HEK293 (cell line): ENCODE results near the gene TRIM26.

Experiments
- BCL11B ChIP-seq: fragments of 450-650 bp; formaldehyde crosslinking; IDR thresholded peaks from 2 replicates; pipeline ENCODE4 v1.5.1; 2016; ENCODE audit warnings: low read depth, missing biosample characterization, missing genetic modification characterization
- GLIS1 ChIP-seq: fragments of 450-650 bp; formaldehyde crosslinking; IDR thresholded peaks from 2 replicates; pipeline ENCODE4 v1.5.1; 2016; ENCODE audit warnings: missing biosample characterization, missing genetic modification characterization
- OSR2 ChIP-seq: fragments of 450-650 bp; formaldehyde crosslinking; IDR thresholded peaks from 2 replicates; pipeline ENCODE4 v1.5.1; 2016; ENCODE audit warnings: missing biosample characterization, missing genetic modification characterization
- REPIN1 ChIP-seq: fragments of 450-650 bp; formaldehyde crosslinking; IDR thresholded peaks from 2 replicates; pipeline ENCODE4 v1.5.1; 2017; ENCODE audit warnings: missing biosample characterization, missing genetic modification characterization, low read depth
- TCF7L2 ChIP-seq: IDR thresholded peaks from 2 replicates; pipeline ENCODE4 v1.6.1; 2011; ENCODE audit warnings: low read depth, mild to moderate bottlenecking, inconsistent platforms, low read length, moderate library complexity, borderline replicate concordance
- TRIM28 ChIP-seq: IDR thresholded peaks from 2 replicates; pipeline ENCODE4 v1.6.1; 2011; ENCODE audit warnings: low read length, control low read depth, borderline replicate concordance
- ZBTB48 ChIP-seq: fragments of 450-650 bp; formaldehyde crosslinking; IDR thresholded peaks from 2 replicates; pipeline ENCODE4 v1.5.1; 2016; ENCODE audit warnings: missing biosample characterization, missing genetic modification characterization
- ZFHX2 ChIP-seq: fragments of 450-650 bp; formaldehyde crosslinking; conservative IDR thresholded peaks from 2 replicates; pipeline ENCODE4 v1.5.1; 2016; ENCODE audit warnings: missing biosample characterization, missing genetic modification characterization
- ZFP69B ChIP-seq: fragments of 450-650 bp; formaldehyde crosslinking; IDR thresholded peaks from 2 replicates; pipeline ENCODE4 v1.5.1; 2016; ENCODE audit warnings: missing biosample characterization, missing genetic modification characterization
- ZNF202 ChIP-seq: fragments of 450-650 bp; formaldehyde crosslinking; IDR thresholded peaks from 2 replicates; pipeline ENCODE4 v1.5.1; 2016; ENCODE audit warnings: missing biosample characterization, missing genetic modification characterization, borderline replicate concordance
- ZNF274 ChIP-seq, 2 experiments: fragments of 200-500 bp in 1 of 2; fragments of 450-650 bp in 1 of 2; sonication (Bioruptor generic) in 1 of 2; formaldehyde crosslinking in 1 of 2; IDR thresholded peaks; 2 replicates each; pipeline versions ENCODE4 v1.5.1 to v1.6.1; 2014 to 2016; ENCODE audit warnings: borderline replicate concordance in 1 of 2, inconsistent platforms in 1 of 2, low read length in 1 of 2, missing biosample characterization in 1 of 2, missing genetic modification characterization in 1 of 2
- ZNF280D ChIP-seq: fragments of 450-650 bp; formaldehyde crosslinking; IDR thresholded peaks from 2 replicates; pipeline ENCODE4 v1.5.1; 2016; ENCODE audit warnings: missing biosample characterization, missing genetic modification characterization
- ZNF335 ChIP-seq: fragments of 450-650 bp; formaldehyde crosslinking; conservative IDR thresholded peaks from 2 replicates; pipeline ENCODE4 v1.5.1; 2016; ENCODE audit warnings: missing biosample characterization, missing genetic modification characterization
- ZNF362 ChIP-seq: fragments of 450-650 bp; formaldehyde crosslinking; IDR thresholded peaks from 2 replicates; pipeline ENCODE4 v1.5.1; 2016; ENCODE audit warnings: missing biosample characterization, missing genetic modification characterization
- ZNF433 ChIP-seq: fragments of 450-650 bp; formaldehyde crosslinking; IDR thresholded peaks from 2 replicates; pipeline ENCODE4 v1.5.1; 2016; ENCODE audit warnings: missing biosample characterization, missing genetic modification characterization, low read depth
- ZNF473 ChIP-seq: fragments of 450-650 bp; formaldehyde crosslinking; IDR thresholded peaks from 2 replicates; pipeline ENCODE4 v1.5.1; 2017; ENCODE audit warnings: missing biosample characterization, missing genetic modification characterization
- ZNF548 ChIP-seq: fragments of 450-650 bp; formaldehyde crosslinking; IDR thresholded peaks from 2 replicates; pipeline ENCODE4 v1.5.1; 2016; ENCODE audit warnings: missing biosample characterization, missing genetic modification characterization
- ZNF555 ChIP-seq: fragments of 450-650 bp; formaldehyde crosslinking; conservative IDR thresholded peaks from 2 replicates; pipeline ENCODE4 v1.5.1; 2017; ENCODE audit warnings: missing biosample characterization, mild to moderate bottlenecking, missing genetic modification characterization, inconsistent platforms
- ZNF600 ChIP-seq: fragments of 450-650 bp; formaldehyde crosslinking; IDR thresholded peaks from 2 replicates; pipeline ENCODE4 v1.5.1; 2016; ENCODE audit warnings: missing biosample characterization, missing genetic modification characterization
- ZNF658 ChIP-seq: fragments of 450-650 bp; formaldehyde crosslinking; IDR thresholded peaks from 2 replicates; pipeline ENCODE4; 2016; ENCODE audit warnings: missing biosample characterization, missing genetic modification characterization
- ZNF660 ChIP-seq: fragments of 450-650 bp; IDR thresholded peaks from 2 replicates; pipeline ENCODE4 v1.5.1; 2018; ENCODE audit warnings: missing biosample characterization, mild to moderate bottlenecking, missing genetic modification characterization
- ZNF768 ChIP-seq: fragments of 450-650 bp; formaldehyde crosslinking; IDR thresholded peaks from 2 replicates; pipeline ENCODE4 v1.5.1; 2018; ENCODE audit warnings: missing biosample characterization, mild to moderate bottlenecking, missing genetic modification characterization
- ZNF777 ChIP-seq: fragments of 450-650 bp; formaldehyde crosslinking; IDR thresholded peaks from 2 replicates; pipeline ENCODE4 v1.5.1; 2017; ENCODE audit warnings: missing biosample characterization, missing genetic modification characterization, borderline replicate concordance
- ZNF837 ChIP-seq: fragments of 450-650 bp; formaldehyde crosslinking; IDR thresholded peaks from 2 replicates; pipeline ENCODE4 v1.5.1; 2016; ENCODE audit warnings: missing biosample characterization, missing genetic modification characterization
- ZSCAN4 ChIP-seq: fragments of 450-650 bp; formaldehyde crosslinking; IDR thresholded peaks from 2 replicates; pipeline ENCODE4 v1.5.1; 2017; ENCODE audit warnings: missing biosample characterization, missing genetic modification characterization
- TF ChIP-seq, protein P1 (sequence below): fragments of 450-650 bp; formaldehyde crosslinking; IDR thresholded peaks from 2 replicates; pipeline ENCODE4 v1.5.1; 2016; ENCODE audit warnings: missing biosample characterization, missing genetic modification characterization
- TF ChIP-seq, protein P2 (sequence below): fragments of 450-650 bp; IDR thresholded peaks from 2 replicates; pipeline ENCODE4 v1.5.1; 2018; ENCODE audit warnings: missing biosample characterization, missing genetic modification characterization

The TRIM26 gene

DNA sequence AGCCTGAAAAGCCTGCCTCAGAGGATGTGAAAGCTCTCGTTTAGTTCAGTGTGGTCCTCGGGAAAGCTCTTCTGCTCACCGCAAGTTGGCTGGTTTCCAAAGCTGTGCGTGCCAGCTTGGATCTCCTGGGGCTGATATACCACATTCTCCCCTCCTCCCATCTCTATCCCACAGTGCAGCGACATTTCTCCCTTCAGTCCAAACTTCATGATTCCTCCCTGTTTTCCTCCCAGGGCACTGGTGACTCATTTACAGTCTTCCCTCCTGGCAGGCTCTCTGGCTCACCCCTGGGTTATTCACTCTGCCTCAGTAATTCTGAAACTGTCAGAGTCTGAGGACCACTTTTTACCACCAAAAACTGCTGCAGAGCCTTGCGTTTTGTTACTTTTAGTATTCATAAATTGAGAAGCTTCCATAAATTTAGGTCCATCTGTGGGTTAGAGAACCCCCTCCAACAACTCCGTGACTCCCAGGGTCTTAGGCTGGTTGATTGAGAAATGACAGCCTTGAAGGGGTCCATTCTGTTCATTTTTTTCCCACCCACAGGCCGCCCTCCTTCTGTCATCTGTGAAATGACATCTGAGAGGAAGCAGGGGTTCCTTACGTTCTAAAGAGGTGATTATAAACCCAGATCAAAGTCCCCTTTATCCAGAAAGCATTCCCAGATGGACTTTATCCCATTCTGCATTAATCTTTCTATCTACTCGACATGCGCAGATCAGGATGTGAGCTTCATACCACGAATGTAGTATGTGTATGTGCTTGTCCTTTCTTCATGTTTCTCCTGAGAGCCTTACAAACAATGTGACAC lies 58.3 kb downstream of the TRIM26 start (continued):
- TF ChIP-seq TRIM28 (no peak), ZFHX2 (no peak), ZNF777 (tag by site-specific recombination) (no peak), OSR2 (tag by site-specific recombination) (0 out of 2 replicates have a peak, but pooled peaks have one; percentile 32), ZNF837 (tag by site-specific recombination) (no peak), TCF7L2 (no peak), ZNF362 (tag by site-specific recombination) (no peak), ZNF433 (tag by site-specific recombination) (no peak), GLIS1 (tag by site-specific recombination) (peak; percentile 95), ZNF658 (no peak), ZNF768 (tag by site-specific recombination) (no peak), ZNF548 (tag by site-specific recombination) (no peak), REPIN1 (tag by site-specific recombination) (no peak), ZNF660 (tag by site-specific recombination) (peak; percentile 94), ZNF600 (tag by site-specific recombination) (peak; percentile 64), ZNF202 (no peak), ZNF473 (tag by site-specific recombination) (no peak), ZBTB48 (tag by site-specific recombination) (peak; percentile 55; the same call in 1 of the 2 replicates), ZNF280D (tag by site-specific recombination) (no peak), ZNF335 (tag by site-specific recombination) (peak; percentile 67), BCL11B (tag by site-specific recombination) (peak; percentile 80; the same call in 1 of the 2 replicates), ZNF555 (tag by site-specific recombination) (no peak), ZFP69B (peak; percentile 79; the same call in 1 of the 2 replicates), ZNF274 (IDR thresholded peaks at IDR 0.05; ENCODE audit: low read length) (no peak), ZNF274 (tag by site-specific recombination; IDR thresholded peaks at IDR 0.05; ENCODE audit: borderline replicate concordance) (no peak), ZSCAN4 (tag by site-specific recombination) (no peak)
- TF ChIP-seq, protein P1, sequence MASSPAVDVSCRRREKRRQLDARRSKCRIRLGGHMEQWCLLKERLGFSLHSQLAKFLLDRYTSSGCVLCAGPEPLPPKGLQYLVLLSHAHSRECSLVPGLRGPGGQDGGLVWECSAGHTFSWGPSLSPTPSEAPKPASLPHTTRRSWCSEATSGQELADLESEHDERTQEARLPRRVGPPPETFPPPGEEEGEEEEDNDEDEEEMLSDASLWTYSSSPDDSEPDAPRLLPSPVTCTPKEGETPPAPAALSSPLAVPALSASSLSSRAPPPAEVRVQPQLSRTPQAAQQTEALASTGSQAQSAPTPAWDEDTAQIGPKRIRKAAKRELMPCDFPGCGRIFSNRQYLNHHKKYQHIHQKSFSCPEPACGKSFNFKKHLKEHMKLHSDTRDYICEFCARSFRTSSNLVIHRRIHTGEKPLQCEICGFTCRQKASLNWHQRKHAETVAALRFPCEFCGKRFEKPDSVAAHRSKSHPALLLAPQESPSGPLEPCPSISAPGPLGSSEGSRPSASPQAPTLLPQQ: peak; percentile 84
- TF ChIP-seq, protein P2, sequence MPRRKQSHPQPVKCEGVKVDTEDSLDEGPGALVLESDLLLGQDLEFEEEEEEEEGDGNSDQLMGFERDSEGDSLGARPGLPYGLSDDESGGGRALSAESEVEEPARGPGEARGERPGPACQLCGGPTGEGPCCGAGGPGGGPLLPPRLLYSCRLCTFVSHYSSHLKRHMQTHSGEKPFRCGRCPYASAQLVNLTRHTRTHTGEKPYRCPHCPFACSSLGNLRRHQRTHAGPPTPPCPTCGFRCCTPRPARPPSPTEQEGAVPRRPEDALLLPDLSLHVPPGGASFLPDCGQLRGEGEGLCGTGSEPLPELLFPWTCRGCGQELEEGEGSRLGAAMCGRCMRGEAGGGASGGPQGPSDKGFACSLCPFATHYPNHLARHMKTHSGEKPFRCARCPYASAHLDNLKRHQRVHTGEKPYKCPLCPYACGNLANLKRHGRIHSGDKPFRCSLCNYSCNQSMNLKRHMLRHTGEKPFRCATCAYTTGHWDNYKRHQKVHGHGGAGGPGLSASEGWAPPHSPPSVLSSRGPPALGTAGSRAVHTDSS (tag by site-specific recombination): no peak
